ENCODE data around the gene RASSF3. TPM values are rescaled to one million over a fixed set of nuclear protein-coding genes. Genes with fewer than 3 reads are reported as not detected.

Gene RASSF3, protein sequence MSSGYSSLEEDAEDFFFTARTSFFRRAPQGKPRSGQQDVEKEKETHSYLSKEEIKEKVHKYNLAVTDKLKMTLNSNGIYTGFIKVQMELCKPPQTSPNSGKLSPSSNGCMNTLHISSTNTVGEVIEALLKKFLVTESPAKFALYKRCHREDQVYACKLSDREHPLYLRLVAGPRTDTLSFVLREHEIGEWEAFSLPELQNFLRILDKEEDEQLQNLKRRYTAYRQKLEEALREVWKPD
- 10 to 100 TPM; 13.5 to 21.3 TPM for total RNA-seq

DNA sequence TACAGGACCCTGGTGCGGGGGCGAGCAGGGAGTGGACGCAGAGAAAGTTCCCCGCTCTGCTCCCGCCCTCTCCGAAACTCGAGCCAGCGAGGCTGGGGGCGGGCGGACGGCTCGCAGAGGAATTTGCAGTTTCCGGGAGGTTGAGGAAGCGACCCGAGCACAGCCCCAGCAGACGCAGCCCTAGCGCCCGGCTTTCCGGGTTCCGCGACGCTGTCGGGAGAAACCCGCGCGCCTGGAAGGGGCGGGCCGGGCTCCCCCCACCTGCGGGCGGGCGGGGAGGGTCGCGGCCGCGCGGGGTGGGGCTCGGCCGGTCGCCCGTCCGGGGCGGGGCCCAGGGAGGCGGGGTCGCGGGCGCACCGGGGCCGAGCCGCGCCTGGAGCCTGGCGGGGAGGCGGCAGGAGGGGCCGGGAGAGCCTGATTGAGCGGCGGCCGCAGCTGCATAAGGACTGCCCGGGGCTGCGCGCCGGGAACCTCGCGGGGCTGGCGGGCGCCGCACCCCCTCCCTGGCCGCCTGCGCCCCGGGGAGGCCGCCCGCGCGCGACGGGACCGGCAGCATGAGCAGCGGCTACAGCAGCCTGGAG, at the start of gene RASSF3:
TSS of gene RASSF3 (plus strand) at position 417 of the 581 bp plus-strand sequence. CDS start at position 555, 138 bp downstream.
- 0 to 1% methylated on average over 12 to 52 of the region's 76 CpGs for WGBS, 2 donors
- H3K27ac ChIP-seq = peak within 1 kb of the TSS; percentile 43 to 89 (median 84)
- intact Hi-C loops (cut with DNase I) = loop anchor here (10.0 kb wide), 1 partner anchor 65 kb away; no protein-coding TSS in a partner anchor
- peaks cover 16% of the 10 kb centered on the region for H3K4me1 ChIP-seq
- TF ChIP-seq POLR2A (IDR thresholded peaks at IDR 0.05) = peak; percentile 37 to 52 (median 51)
- TF ChIP-seq, protein P1, sequence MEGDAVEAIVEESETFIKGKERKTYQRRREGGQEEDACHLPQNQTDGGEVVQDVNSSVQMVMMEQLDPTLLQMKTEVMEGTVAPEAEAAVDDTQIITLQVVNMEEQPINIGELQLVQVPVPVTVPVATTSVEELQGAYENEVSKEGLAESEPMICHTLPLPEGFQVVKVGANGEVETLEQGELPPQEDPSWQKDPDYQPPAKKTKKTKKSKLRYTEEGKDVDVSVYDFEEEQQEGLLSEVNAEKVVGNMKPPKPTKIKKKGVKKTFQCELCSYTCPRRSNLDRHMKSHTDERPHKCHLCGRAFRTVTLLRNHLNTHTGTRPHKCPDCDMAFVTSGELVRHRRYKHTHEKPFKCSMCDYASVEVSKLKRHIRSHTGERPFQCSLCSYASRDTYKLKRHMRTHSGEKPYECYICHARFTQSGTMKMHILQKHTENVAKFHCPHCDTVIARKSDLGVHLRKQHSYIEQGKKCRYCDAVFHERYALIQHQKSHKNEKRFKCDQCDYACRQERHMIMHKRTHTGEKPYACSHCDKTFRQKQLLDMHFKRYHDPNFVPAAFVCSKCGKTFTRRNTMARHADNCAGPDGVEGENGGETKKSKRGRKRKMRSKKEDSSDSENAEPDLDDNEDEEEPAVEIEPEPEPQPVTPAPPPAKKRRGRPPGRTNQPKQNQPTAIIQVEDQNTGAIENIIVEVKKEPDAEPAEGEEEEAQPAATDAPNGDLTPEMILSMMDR (IDR thresholded peaks at IDR 0.05) = no peak
- no peaks in the 10 kb centered on the region for H3K9me3 ChIP-seq
- ATAC-seq (peak; percentile 88), DNase-seq (peak; percentile 71 to 82 (median 72))
- peak within 1 kb of the TSS; percentile 57 to 97 for H3K4me3 ChIP-seq
- no peaks in the 10 kb centered on the region for H3K27me3 ChIP-seq
- no peaks in the 10 kb centered on the region for H3K36me3 ChIP-seq (replicated peaks in 1 of 2; ENCODE audit: insufficient read depth in 1 of 2, low read depth in 2 of 2)

DNA sequence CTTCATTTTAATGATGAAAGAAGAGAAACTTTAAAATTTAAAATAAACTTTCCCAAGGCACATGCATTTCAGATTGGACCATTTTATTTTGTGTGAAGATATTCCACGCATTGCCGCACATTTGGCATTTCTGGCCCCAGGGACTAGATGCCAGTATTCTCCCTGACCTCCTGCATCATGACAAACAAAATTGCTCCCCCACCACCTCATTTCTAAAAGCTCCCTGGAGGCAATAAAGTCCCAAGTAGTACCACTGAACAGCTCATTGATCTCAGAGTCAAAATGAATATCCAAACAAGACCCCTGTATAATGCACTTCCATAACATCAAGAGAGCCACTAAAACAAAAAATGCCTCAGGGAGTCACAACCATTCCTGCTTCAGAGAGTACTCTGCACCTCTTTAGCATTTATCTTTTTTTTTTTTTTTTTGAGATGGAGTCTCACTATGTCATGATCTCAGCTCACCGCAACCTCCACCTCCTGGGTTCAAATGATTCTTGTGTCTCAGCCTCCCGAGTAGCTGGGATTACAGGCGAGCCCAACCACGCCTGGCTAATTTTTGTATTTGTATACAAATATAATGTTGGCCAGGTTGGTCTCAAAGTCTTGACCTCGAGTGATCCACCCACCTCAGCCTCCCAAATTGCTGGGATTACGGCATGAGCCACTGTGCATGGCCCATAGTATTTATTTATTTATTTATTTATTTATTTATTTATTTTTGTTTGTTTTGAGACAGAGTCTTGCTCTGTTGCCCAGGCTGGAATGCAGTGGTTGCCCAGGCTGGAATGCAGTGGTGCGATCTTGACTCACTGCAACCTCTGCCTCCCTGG, 48.8 kb upstream of the RASSF3 start:
- intact Hi-C loops (cut with DNase I) = no loop called here
- ATAC-seq = no peak
- TF ChIP-seq POLR2A (IDR thresholded peaks at IDR 0.05) = no peak
- TF ChIP-seq, protein P1 (IDR thresholded peaks at IDR 0.05) = no peak
- Histone ChIP-seq H3K4me3 (no peak overlapping the region), H3K27me3 (no peaks in the 10 kb centered on the region), H3K27ac (no peak overlapping the region), H3K9me3 (no peaks in the 10 kb centered on the region), H3K36me3 (replicated peaks in 1 of 2; ENCODE audit: insufficient read depth in 1 of 2, low read depth in 2 of 2) (no peaks in the 10 kb centered on the region), H3K4me1 (peaks cover under 1% of the 10 kb centered on the region)
- no peak for DNase-seq
- WGBS, 2 donors = 92 to 93% methylated on average over 9 of the region's 9 CpGs

DNA sequence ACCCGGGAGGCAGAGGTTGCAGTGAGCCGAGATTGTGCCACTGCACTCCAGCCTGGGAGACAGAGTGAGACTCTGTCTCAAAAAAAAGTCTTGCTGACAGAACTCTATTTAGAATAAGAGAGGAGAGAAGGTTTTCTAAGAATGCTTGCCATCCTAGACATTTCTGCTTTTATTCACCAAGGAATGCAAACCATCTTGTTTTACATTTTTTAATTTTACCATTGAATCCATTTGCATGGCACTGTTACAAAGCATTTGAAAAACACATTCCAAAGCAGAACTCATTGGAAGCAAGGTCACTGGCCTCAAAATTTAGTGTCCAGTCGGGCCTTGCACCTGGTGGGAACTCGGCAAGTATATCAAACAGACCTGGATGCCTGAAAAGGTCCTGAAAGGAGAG, 44.2 kb upstream of the RASSF3 start:
- Histone ChIP-seq H3K9me3 (no peaks in the 10 kb centered on the region), H3K36me3 (replicated peaks in 1 of 2; ENCODE audit: insufficient read depth in 1 of 2, low read depth in 2 of 2) (no peaks in the 10 kb centered on the region), H3K4me1 (peaks cover 9% of the 10 kb centered on the region), H3K27me3 (no peaks in the 10 kb centered on the region), H3K27ac (no peak overlapping the region), H3K4me3 (no peak overlapping the region)
- DNase-seq (no peak), ATAC-seq (no peak)
- WGBS, 2 donors = 83 to 88% methylated on average over 4 of the region's 4 CpGs
- intact Hi-C loops (cut with DNase I) = no loop called here
- TF ChIP-seq POLR2A (IDR thresholded peaks at IDR 0.05) = no peak
- TF ChIP-seq, protein P1 (IDR thresholded peaks at IDR 0.05) = no peak

DNA sequence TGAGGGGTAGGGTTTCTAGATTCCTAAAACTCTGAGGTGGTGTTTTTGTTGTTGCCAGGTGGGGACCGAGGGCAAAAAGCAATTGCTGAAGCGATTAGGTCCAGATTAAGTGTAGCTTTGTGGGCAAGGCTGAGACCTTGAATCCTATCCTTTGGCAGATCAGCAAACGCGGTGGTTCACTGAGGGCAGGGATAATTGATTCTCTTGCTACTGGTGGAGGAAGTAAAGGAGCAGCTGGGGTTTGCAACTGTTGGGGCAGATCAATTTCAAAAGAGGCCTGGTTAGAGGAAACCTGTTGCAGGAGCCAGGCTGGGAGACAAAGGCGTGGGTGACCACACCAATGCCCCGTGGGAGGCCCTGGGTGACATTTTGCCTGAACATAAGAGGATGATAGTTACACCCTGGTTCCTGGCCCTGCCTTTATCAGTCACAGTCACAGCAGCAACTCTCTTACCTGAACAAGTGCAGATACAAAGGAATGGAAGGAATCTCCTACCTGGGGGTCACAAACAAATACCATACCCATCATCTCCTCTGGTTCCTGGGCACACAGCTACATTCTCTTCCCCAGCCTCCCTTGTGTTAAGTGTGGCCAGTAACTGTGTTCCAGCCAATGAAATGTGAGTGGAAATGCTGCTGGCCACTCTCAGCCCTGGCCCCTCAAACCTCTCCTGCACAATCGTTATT, 43.3 kb upstream of the RASSF3 start:
- H3K9me3 ChIP-seq = no peaks in the 10 kb centered on the region
- DNase-seq (no peak), ATAC-seq (no peak)
- intact Hi-C loops (cut with DNase I) = no loop called here
- no peak for TF ChIP-seq POLR2A (IDR thresholded peaks at IDR 0.05)
- TF ChIP-seq, protein P1 (IDR thresholded peaks at IDR 0.05) = no peak
- no peak overlapping the region for H3K27ac ChIP-seq
- no peak overlapping the region for H3K4me3 ChIP-seq
- WGBS, 2 donors = 37% methylated on average over 7 of the region's 7 CpGs
- no peaks in the 10 kb centered on the region for H3K36me3 ChIP-seq (replicated peaks in 1 of 2; ENCODE audit: insufficient read depth in 1 of 2, low read depth in 2 of 2)
- no peaks in the 10 kb centered on the region for H3K27me3 ChIP-seq
- H3K4me1 ChIP-seq = peaks cover 9% of the 10 kb centered on the region

Measured in body of pancreas (tissue), 4 donors.